NCI-H82 treated with DMSO at 0.1 percent for 48 hours (cell line): ENCODE measurements around the gene FAM219A.

ENCODE experiments used
- DNase-seq: peaks from one replicate; lab custom pipeline; 2025; ENCODE audit not compliant: unreplicated experiment; lab: John Stamatoyannopoulos, UW

Gene FAM219A, protein sequence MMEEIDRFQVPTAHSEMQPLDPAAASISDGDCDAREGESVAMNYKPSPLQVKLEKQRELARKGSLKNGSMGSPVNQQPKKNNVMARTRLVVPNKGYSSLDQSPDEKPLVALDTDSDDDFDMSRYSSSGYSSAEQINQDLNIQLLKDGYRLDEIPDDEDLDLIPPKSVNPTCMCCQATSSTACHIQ

DNA sequence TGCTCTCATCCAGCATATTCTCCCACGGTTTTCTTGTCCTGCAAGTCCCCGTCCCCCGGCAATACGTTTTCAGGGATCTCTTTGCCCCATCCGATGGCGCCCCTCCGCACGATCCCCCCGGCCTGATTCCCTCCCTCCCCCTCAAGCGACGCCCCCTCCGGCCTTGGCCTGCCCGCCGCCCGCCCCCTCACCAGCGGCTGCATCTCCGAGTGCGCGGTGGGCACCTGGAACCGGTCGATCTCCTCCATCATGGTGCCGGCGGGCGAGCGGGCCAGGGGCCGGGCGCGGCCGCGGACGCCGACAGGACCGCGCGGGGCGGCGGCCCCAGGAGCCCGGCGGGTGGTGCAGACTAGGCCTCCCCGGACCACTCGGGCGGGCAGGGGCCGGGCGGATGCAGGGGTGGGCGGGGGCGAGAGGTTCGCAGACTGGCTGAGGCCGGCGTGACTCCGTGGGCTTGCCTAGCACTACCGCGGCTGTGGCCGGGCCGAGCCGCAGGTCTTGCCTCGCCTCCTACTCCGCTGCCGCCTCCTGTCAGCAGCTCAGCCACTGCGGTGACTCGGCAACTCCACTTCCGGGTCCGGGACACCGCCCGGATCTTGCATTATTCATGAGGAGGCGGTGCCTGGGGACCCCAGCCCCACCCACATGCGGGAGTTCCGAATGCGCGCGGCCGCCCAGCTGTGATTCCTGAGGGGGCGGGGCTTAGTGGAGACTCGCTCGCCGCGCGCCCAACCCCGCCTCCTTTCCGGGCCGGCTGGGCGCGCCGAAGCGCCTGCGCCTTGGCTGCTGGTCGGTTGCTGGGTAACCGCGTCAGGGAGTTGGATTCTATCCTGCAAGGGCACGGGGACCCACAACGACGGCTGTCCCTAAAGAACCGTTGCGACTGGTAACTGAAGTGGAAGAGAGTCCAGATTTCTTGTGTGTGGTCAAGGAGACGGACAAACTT, at the start of gene FAM219A, which contains the start of gene DNAI1:
Gene FAM219A (minus strand): TSS at position 558 of the 946 bp plus-strand sequence. CDS start 307 bp downstream, at position 251.
Gene DNAI1 (plus strand): TSS at position 793 of the 946 bp plus-strand sequence. CDS start 201 bp downstream, outside the sequence.
- DNase-seq, result peak; percentile 89

DNA sequence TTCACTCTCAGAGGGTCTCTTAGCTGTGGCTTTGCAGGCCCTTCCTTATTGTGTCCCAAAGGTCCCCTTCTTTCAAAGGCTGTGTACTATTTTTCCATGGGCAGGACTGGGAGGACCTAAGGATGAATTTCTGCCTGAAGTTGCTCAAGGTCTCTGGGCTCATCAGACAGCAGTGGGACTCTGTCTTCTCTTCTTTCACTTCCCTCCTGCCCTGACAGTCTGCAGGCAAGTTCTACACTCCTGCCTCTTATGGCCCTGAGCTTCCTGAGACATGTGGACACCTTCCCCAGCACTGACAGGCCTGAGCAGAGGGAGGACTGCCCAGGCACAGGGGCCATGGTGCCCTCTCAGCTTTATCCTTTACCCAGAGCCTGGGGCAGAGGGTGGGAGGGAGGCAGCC, 49.6 kb upstream of the FAM219A start:
- DNase-seq, result no peak

DNA sequence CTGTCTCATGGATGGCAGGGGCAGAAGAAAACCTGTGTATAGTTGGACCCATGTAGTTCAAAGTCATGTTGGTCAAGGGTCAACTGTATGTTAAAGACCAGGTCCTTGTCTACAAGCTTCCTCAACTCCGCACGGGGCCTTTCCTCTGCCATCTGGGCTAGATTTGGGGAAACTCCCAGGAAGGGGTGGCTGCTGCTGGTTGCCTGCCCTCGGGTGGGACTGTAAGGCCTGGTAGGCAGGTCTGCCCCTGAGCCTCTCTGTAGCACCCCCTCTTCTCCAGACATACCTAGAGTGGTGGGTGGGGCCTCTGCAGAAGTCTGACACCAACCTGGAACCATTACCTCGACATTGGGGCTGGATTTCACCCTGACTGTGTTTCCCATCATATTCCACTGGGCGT, 49.2 kb upstream of the FAM219A start:
- no peak for DNase-seq

DNA sequence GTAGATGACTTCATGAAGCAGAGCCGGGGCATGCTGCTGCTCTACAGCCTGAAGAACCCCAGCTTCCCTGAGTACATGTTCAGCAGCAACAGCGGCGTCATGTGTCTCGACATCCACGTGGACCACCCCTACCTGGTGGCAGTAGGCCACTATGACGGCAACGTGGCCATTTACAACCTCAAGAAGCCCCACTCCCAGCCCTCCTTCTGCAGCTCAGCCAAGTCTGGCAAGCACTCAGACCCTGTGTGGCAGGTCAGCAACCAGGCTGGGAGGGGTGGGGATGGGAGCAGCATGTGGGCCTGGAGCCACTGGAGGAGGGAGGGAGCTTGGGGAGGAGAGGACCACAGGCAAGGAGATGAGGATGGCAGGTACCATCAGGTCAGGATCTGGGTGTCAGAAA, 48.3 kb upstream of the FAM219A start:
- no peak for DNase-seq

DNA sequence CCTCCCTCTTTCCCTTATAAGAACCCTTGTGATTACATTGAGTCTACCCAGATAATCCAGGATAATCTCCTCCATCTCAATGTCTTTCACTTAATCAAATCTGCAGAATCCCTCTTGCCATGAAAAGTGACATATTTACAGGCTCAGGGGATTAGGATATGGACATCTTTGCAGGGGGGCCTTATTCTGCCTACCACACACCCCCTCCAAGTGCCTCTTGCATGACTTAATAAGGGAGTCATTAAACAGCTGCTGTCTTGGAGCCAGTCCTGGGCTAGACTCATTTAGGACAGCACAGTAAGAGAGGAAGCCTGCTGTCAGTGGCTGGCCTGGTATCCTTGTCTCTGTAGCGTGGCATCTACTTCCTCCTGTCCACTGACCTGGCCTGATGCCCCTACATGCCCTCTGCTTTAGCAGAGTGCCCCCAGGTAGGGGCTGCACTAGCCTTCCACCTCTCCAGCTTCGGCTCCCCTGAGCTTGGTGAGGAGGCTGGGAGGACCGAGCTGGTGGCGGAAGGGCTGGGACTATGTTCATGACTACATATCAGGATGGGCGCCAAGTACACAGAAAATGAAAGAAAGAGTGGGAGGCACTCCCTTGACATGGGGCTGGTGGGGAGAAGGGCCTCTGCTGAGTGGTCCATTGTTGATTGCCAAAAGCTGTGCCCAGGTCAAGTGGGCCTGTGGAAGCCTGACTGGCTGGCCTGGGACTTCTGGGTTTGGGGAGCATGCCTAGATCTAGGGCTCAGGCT, 47.2 kb upstream of the FAM219A start:
- peak; percentile 95 for DNase-seq

DNA sequence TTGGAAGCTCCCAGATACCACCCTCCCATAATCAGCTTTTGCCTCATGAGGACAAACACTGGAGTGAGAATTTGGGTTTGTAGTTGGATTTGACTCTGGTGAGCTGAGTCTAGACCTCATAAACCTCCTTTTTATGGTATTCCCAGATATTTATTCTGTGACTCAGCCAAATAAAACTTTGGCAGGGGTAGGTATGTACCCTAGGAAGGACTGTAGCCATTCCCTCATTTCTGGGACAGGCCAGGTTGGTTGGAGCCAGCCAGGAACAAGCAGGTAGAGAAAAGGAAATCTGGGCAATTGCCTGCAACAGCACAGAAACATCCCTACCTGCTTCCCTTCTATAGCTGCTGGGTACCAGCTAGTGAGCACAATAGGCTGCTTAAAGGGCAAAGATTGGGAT, 45.0 kb upstream of the FAM219A start:
- no peak for DNase-seq

DNA sequence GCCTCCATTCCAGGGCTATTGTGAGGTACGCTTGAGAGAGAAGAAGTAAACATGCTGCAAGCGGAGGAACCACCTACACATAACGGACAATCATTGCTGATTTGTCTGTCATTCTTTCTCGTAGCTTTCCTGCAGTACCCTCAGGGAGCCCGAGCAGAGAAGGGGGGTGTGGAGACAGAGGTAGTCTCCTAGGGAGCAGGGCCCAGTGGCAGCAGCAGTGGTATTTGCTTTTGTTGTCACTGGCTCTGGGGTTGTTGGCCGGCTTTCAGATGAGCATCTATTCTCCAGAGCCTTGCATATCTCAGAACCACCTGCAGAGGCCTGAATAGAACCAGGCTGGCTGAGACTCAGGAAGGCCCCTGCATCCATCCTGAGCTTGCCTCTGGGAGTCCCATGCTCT, 44.5 kb upstream of the FAM219A start:
- DNase-seq, result no peak

DNA sequence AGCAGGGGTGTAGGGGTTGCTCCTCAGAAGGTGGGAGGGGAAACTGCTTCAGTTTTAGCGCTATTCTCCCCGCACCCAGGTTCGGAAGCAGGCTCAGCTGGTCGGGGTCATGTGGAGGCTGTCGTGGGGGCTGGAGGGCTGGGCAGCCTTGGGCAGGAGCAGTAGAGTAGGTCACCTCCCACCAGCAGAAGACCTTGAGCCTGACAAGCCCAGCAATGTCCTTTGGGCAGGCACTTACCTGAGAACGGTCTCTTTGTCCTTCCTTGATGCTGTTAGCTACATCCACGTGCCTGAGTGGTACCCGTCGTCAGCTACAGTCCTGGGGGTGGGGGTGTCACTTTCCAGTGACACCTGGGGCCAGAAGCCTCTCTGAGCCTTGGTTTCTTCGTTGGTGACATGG, 44.1 kb upstream of the FAM219A start:
- DNase-seq, result no peak

DNA sequence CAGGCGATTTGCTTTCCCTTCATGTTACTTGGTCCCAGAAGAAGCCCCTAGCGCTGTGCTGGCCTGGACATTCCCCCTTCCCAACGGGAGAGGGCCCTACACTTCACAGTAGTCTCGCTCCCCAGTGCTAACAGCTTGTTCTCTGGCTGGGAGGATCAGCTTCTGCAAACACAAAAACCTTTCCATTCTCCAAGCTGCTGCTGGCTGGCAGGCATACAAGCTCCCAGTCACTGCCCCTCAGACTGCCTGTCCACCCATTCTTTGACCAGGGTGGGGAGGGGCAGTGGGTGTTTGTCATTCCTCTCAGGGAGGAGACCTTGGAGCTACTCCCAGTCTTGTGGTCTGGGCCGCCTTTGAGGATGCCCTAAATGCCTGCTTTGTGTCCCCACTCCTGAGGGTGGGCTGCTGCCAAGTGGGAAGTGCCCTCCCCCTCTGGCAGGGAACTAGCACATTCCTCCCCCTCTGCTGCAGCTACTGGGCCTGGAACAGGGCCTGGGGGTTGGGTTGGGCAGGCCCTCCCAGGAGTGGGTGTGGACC, 43.6 kb upstream of the FAM219A start:
- no peak for DNase-seq

DNA sequence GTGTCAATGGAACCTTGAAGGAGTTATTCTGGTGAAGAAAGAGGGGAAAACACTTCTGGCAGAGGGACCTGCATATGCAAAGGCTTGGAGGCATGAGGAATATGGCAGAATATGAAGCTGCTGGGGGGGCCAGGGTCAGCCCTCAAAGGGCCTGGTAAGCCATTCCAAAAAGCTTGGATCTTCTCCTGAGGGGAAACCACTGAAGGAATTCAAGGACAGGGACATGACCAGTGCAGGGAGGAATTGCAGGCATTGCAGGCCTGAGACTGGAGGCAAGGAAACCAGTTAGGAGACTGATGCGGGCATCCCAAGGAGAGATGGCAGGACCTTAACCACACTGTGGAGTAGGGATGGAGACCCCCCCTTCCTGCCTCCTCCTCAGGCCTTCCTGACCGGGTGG, 43.0 kb upstream of the FAM219A start:
- no peak for DNase-seq

DNA sequence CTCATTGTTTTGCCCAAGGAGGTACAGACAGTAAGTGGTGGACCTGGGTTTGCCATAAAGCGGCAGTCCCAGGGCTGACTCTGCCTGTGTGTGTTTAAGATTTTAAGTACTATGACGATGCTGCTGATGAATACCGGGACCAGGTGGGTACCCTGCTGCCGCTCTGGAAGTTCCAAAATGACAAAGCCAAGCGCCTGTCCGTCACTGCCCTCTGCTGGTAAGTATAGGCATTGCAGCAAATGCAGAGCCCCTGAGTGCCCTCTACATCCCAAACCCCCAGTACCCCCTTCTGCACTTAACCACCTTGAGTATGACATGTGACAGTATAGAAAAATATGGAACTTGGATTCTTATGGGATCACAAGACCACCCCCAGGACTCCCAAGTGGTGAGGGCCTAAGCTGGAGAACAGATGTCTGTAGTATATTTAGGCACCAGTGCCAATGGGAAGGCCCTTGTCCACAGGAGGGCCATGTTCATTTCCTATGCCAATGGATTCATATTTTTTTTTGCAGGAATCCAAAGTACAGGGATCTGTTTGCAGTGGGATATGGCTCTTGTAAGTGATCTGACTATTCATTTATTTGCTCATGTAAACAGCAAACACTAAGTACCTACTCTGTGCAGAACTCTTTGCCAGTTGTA, 42.4 kb upstream of the FAM219A start:
- DNase-seq, result no peak

DNA sequence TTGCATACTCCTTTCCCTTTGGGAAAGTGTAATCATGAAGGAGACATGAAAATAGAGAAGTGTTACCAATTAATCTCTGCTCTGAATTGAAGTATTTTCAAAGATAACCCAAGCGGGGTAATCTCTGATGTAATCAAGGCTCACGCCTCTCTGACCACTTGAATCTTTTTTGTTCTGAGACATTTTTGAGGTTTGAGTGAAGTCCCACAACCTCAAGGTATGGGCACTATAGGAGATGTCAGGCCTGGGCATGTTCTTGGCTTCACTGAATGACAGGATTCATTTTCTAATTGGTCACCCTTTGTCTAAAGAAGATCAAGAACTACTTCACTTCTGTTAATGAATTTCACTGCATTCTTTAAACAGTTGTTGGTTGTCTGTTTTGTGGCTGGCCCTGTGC, 40.7 kb upstream of the FAM219A start:
- no peak for DNase-seq

DNA sequence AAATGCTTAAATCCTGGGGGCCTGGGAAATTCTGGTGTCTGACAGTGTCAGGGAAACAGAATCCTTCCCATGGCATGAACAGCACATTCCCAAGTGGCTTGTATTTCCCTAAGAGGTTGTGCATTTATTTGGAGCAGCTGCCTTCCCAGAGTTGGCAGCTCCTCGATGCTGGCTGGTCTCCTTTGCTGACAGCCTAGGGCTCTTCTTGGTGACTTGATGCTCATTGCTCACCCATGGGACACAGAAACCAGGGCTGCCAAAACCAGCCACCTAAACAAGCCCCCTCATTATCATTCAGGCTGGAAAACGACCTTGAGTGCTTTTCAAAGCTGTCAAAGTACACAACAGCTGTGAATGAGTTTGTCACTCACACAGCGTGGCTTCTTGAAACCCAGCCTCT, 40.2 kb upstream of the FAM219A start:
- DNase-seq, result no peak

DNA sequence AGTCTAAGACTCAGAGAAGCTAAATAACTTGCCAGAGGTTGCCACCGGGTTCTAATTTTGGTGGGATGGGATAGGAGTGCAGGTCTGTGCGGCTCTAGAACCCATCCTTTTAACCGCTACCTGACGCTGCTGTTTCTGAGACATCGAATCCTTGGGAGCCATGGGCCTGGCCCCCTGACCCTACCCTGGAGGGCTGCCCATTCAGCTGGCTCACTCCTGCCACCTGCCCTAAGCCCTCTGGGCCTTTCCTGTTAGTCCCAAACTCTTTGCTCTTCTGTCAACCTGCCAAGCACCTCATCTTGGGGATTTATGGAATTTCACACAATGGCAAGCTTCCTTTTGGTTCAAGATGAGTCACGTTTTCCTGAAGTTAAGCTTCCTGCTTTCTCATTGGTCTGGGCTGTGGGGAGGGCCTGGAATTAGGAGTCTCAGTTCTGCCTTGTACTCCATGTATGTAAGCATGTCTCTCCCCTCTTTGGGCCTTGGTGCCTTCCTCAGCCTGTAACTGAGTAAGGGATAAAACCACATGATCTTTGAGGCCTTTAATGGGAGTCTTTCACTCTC, 37.9 kb upstream of the FAM219A start:
- no peak for DNase-seq

DNA sequence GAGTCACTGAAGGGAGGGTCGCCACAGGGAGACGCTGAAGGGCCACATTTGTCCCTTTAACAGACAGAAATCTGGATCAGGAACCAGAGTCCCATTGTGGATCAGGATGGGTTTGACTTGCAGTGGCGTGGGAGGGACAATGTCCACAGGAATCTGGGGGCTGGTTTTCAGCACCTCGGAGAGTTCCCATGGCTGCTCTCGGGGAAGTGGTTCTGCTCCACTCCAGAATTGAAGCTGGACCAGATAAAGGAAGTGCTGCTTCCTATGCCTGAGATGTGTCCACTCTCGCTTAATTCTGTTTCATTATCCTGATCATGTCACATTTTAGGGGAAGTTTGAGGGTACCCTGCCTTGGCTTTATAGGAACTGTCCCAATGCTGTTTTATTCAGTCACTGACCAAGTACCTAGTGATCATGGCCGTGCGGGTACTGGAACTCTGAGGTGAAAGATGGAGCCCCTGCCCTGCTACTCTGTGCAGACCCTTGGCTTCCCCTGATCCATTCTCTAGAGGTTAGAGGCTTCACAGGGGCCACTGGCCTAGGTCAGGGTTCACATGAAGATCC, 35.7 kb upstream of the FAM219A start:
- no peak for DNase-seq

DNA sequence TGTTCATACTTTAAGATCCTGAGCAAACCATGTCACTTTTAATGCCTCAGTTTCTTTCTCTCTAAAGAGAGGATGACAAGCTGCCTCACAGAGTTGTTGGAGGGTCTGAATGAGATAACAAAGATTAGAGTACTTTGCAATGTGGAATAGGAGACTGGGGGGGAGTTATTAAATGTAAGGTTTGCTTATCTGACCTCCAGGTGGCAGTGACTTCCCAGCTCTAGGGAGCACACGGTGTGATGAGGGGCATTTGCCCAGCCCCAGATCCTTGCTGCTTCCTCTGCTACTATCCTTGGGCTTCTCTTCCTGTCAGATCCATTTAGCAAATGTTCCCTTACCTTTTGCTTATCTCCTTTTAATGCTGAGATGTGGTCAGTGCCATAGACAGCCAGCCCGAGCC, 33.7 kb upstream of the FAM219A start:
- DNase-seq, result no peak

DNA sequence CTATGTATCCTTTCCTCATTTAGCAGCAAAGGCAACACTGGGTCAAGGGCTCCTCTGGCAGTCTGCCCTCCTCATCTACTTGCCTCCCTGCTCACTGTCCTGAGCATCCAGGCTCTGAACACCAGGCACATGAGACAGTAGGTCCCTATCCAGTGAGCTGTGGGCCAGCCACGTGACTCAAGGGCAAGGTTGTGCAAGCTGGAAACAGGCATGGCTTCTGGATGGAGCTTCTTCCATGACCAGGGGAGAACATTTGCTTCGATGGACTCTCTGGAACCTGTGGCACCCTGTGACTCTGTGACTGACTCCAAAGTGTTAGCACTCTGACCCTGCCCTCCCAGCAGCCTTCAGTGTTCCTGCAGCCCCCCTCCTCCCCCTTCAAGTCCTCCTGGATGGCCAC, 33.2 kb upstream of the FAM219A start:
- DNase-seq, result no peak

DNA sequence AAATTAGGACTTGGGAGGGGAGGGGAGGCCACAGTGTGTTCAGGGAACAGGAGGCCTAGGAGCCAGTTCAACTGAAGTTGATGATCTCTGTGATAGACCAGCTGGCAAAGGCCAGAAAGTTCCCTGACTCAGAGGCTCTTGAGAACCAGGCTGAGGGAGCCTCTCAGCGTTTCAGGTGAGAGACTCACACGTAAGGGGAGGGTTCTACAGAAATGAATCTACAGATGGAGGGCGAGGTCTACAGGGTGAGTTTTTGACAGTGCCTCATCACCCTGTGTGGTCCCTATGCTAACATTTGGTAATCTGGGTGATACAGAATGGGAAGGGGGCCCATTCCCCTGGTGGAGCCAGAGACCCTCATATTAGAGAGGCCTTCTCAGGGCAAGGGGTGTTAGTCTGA, 32.4 kb upstream of the FAM219A start:
- no peak for DNase-seq

DNA sequence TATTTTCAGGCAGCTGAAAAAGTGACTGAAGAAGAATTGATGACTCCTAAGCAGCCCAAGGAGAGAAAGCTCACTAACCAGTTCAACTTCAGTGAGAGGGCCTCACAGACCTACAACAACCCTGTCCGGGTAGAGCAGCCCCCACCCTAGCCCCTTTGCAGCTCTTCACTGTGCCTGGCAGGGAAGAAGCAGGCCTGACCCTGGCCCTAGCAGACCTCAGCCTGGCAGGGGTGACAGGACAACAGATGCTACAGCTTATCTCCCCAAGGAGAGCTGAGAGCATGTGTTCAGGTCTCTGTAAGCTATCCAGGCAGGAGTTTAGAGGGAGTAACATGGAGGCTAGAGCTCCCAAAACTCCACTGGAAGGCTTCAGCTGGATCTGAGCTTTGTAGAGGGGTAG, 32.0 kb upstream of the FAM219A start:
- DNase-seq, result no peak

DNA sequence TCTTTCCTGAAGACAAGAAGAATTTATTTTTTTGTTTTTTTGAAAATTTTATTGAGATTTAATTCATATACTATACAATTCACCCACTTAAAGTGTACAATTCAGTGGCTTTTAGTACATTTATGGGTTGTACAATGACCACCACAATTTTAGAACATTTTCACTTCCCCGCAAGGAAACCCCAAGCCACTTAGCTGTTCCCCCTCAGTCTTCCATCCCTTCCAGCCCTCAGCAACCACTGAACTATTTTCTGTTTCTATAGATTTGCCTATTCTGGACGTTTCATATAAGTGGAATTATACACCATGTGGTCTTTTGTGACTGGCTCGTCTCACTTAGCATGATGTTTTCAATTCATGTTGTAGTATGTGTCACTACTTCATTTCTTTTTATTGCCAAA, 28.2 kb upstream of the FAM219A start:
- DNase-seq, result no peak
